OCI-LY7 (cell line): ENCODE data around the gene PCDHGA1. TPM values are rescaled to one million over a fixed set of nuclear protein-coding genes. Genes with fewer than 3 reads are reported as not detected.
"Not testable (repeated sequence)": the region's sequence is repeated elsewhere in the genome, so short reads cannot be mapped to it uniquely, and the experiment has no call there.

ENCODE experiments used
- BruUV-seq: library from RNA; stranded (reverse); fragments of 400-500 nt; replicated peaks from 2 replicates; lab custom pipeline; 2021; lab: Mats Ljungman, UMichigan
- CTCF ChIA-PET: fragments of 300-600 bp; sonication (Branson Sonifier 250); formaldehyde crosslinking; loops from one replicate; lab custom pipeline; 2022; ENCODE audit warnings: antibody characterized with exemption; ENCODE audit not compliant: unreplicated experiment; lab: Charles Lee
- POLR2A ChIA-PET: fragments of 300-600 bp; sonication (Branson Sonifier 250); formaldehyde crosslinking; loops from one replicate; lab custom pipeline; 2022; ENCODE audit warnings: antibody characterized with exemption; lab: Charles Lee
- DNase-seq: peaks from one replicate; pipeline ENCODE4 v3.0.0-alpha.2; 2015; ENCODE audit warnings: low spot score
- H2AFZ ChIP-seq: fragments of 200-600 bp; sonication (generic), shearing (Covaris generic); 2 replicates; pipeline ENCODE4 v1.6.1; 2014; ENCODE audit warnings: mild to moderate bottlenecking, antibody characterized with exemption, low read length, moderate library complexity
- H3K27ac ChIP-seq: fragments of 200-600 bp; sonication (generic); 2 replicates; pipeline ENCODE4 v1.5.1; 2014; ENCODE audit warnings: mixed run types, low read depth, mild to moderate bottlenecking, moderate library complexity, low read length, inconsistent platforms; ENCODE audit not compliant: poor library complexity, severe bottlenecking
- H3K36me3 ChIP-seq: fragments of 200-600 bp; sonication (generic); 2 replicates; pipeline ENCODE4 v1.6.1; 2014; ENCODE audit warnings: mild to moderate bottlenecking, antibody characterized with exemption, low read length, moderate library complexity, mixed read lengths; ENCODE audit not compliant: insufficient read depth
- H3K4me1 ChIP-seq: fragments of 200-600 bp; sonication (generic); 2 replicates; pipeline ENCODE4 v1.5.1; 2014; ENCODE audit warnings: mild to moderate bottlenecking, low read length; ENCODE audit not compliant: insufficient read depth, poor library complexity, severe bottlenecking
- H3K4me2 ChIP-seq: fragments of 200-600 bp; sonication (generic); 2 replicates; pipeline ENCODE4 v1.6.1; 2014; ENCODE audit warnings: mild to moderate bottlenecking, low read length
- H3K4me3 ChIP-seq: fragments of 200-600 bp; sonication (generic); 2 replicates; pipeline ENCODE4 v1.5.1; 2014; ENCODE audit warnings: mild to moderate bottlenecking, low read depth, low read length; ENCODE audit not compliant: poor library complexity, severe bottlenecking
- H3K79me2 ChIP-seq: fragments of 200-600 bp; sonication (generic); 2 replicates; pipeline ENCODE4 v1.6.1; 2016; ENCODE audit warnings: low read depth, mild to moderate bottlenecking, low read length, moderate library complexity, mixed read lengths; ENCODE audit not compliant: insufficient read depth
- H3K9me2 ChIP-seq: fragments of 200-600 bp; sonication (generic); 2 replicates; pipeline ENCODE4 v1.6.1; 2016; ENCODE audit warnings: mild to moderate bottlenecking, low read length, mixed read lengths; ENCODE audit not compliant: insufficient read depth
- H3K9me3 ChIP-seq: fragments of 200-600 bp; sonication (generic); 2 replicates; pipeline ENCODE4 v1.6.1; 2014; ENCODE audit warnings: mild to moderate bottlenecking, mixed run types, low read length, mixed read lengths
- H4K20me1 ChIP-seq: fragments of 200-600 bp; sonication (generic); 2 replicates; pipeline ENCODE4 v1.6.1; 2014; ENCODE audit warnings: mild to moderate bottlenecking, antibody characterized with exemption, low read length, moderate library complexity, mixed read lengths; ENCODE audit not compliant: insufficient read depth
- EZH2phosphoT487 ChIP-seq: fragments of 200-600 bp; sonication (generic); IDR thresholded peaks from 2 replicates; pipeline ENCODE4 v1.6.1; 2018; ENCODE audit warnings: low read depth, borderline replicate concordance, mild to moderate bottlenecking, mixed run types, antibody characterized with exemption, low read length, moderate library complexity, mixed read lengths
- intact Hi-C: fragments of 100-400 bp; cut with micrococcal nuclease; formaldehyde crosslinking; loops from one replicate; pipeline ENCODE4 v1.10.0; 2022; ENCODE audit not compliant: unreplicated experiment
- total RNA-seq, 2 experiments: library from RNA; depleted of rRNA in 1 of 2; stranded (reverse); fragments of >200 nt in 1 of 2; shearing (Covaris generic) in 1 of 2; gene quantifications; 2 replicates each; pipeline ENCODE4 v1.2.3, GENCODE V29; 2014 to 2022
- TF ChIP-seq, protein P1 (sequence below): fragments of 200-600 bp; sonication (generic); conservative IDR thresholded peaks from 2 replicates; pipeline ENCODE4 v1.5.1; 2014; ENCODE audit warnings: mild to moderate bottlenecking, antibody characterized with exemption, low read length, moderate library complexity, mixed read lengths

PCDHGA1 gene
- total RNA-seq, 2 experiments from 2014 or later, result 1.3 to 1.9 TPM

DNA sequence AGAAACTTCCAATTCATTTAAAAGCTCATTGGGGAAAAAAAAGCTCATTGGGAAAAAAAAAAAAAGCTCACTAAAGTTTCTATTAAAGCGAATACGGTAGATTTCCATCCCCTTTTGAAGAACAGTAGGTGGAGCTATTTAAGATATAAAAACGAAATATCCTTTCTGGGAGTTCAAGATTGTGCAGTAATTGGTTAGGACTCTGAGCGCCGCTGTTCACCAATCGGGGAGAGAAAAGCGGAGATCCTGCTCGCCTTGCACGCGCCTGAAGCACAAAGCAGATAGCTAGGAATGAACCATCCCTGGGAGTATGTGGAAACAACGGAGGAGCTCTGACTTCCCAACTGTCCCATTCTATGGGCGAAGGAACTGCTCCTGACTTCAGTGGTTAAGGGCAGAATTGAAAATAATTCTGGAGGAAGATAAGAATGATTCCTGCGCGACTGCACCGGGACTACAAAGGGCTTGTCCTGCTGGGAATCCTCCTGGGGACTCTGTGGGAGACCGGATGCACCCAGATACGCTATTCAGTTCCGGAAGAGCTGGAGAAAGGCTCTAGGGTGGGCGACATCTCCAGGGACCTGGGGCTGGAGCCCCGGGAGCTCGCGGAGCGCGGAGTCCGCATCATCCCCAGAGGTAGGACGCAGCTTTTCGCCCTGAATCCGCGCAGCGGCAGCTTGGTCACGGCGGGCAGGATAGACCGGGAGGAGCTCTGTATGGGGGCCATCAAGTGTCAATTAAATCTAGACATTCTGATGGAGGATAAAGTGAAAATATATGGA, 100.2 kb downstream of the PCDHGA1 start, which contains the start of gene PCDHGA12:
Gene PCDHGA12, plus strand, starts transcription at position 176 of the 782 bp plus-strand sequence. Its CDS starts 253 bp downstream, at position 429.
- H3K4me3 ChIP-seq, result no peak within 1 kb of the TSS
- no peak within 1 kb of the TSS for H3K27ac ChIP-seq
- CTCF ChIA-PET, result interaction anchor here (0.6 to 1.9 kb wide), 11 partner anchors 9 to 133 kb away, joined by 3 to 10 read pairs (median 3); partner anchors contain the start of gene PCDHGB7
- H3K9me2 ChIP-seq, result no peaks in the 10 kb centered on the region
- no peaks in the 10 kb centered on the region for H3K79me2 ChIP-seq
- intact Hi-C loops, result no loop called here
- no peaks in the 10 kb centered on the region for H3K4me1 ChIP-seq
- TF ChIP-seq EZH2phosphoT487, result no peak
- TF ChIP-seq, protein P1, sequence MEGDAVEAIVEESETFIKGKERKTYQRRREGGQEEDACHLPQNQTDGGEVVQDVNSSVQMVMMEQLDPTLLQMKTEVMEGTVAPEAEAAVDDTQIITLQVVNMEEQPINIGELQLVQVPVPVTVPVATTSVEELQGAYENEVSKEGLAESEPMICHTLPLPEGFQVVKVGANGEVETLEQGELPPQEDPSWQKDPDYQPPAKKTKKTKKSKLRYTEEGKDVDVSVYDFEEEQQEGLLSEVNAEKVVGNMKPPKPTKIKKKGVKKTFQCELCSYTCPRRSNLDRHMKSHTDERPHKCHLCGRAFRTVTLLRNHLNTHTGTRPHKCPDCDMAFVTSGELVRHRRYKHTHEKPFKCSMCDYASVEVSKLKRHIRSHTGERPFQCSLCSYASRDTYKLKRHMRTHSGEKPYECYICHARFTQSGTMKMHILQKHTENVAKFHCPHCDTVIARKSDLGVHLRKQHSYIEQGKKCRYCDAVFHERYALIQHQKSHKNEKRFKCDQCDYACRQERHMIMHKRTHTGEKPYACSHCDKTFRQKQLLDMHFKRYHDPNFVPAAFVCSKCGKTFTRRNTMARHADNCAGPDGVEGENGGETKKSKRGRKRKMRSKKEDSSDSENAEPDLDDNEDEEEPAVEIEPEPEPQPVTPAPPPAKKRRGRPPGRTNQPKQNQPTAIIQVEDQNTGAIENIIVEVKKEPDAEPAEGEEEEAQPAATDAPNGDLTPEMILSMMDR, result peak; percentile 85
- POLR2A ChIA-PET, result interaction anchor here (0.6 to 1.6 kb wide), 7 partner anchors 9 to 100 kb away, joined by 3 to 6 read pairs (median 3); partner anchors contain the start of gene PCDHGA11
- H2AFZ ChIP-seq, result no peak within 1 kb of the TSS
- no peaks in the 10 kb centered on the region for H3K9me3 ChIP-seq
- DNase-seq, result peak; percentile 76
- H4K20me1 ChIP-seq, result no peaks in the 10 kb centered on the region
- peak within 1 kb of the TSS; percentile 20; the same call in 1 of the 2 replicates for H3K4me2 ChIP-seq
- BruUV-seq, result no TSS peak
- no peaks in the 10 kb centered on the region for H3K36me3 ChIP-seq

DNA sequence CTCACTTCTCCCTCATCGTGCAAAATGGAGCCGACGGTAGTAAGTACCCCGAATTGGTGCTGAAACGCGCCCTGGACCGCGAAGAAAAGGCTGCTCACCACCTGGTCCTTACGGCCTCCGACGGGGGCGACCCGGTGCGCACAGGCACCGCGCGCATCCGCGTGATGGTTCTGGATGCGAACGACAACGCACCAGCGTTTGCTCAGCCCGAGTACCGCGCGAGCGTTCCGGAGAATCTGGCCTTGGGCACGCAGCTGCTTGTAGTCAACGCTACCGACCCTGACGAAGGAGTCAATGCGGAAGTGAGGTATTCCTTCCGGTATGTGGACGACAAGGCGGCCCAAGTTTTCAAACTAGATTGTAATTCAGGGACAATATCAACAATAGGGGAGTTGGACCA, 101.0 kb downstream of the PCDHGA1 start:
- no peak for TF ChIP-seq EZH2phosphoT487
- TF ChIP-seq, protein P1, result no peak
- Histone ChIP-seq H3K4me1 (no peaks in the 10 kb centered on the region), H4K20me1 (no peaks in the 10 kb centered on the region), H3K36me3 (no peaks in the 10 kb centered on the region), H3K4me3 (no peak overlapping the region), H3K9me2 (no peaks in the 10 kb centered on the region), H2AFZ (no peak overlapping the region), H3K79me2 (no peaks in the 10 kb centered on the region), H3K27ac (no peak overlapping the region), H3K9me3 (no peaks in the 10 kb centered on the region), H3K4me2 (no peak overlapping the region; the same call in 1 of the 2 replicates)
- intact Hi-C loops, result no loop called here
- ChIA-PET POLR2A (interaction anchor here (1.2 kb wide), 1 partner anchor 10 kb away, joined by 3 read pairs; the partner anchor contains the start of gene PCDHGA11), CTCF (interaction anchor here (0.6 to 1.9 kb wide), 3 partner anchors 40 to 82 kb away, joined by 3 to 10 read pairs (median 3); no protein-coding TSS in a partner anchor)
- BruUV-seq, result no TSS peak
- no peak for DNase-seq

DNA sequence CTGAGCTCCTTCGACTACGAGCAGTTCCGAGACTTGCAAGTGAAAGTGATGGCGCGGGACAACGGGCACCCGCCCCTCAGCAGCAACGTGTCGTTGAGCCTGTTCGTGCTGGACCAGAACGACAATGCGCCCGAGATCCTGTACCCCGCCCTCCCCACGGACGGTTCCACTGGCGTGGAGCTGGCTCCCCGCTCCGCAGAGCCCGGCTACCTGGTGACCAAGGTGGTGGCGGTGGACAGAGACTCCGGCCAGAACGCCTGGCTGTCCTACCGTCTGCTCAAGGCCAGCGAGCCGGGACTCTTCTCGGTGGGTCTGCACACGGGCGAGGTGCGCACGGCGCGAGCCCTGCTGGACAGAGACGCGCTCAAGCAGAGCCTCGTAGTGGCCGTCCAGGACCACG, 102.0 kb downstream of the PCDHGA1 start:
- H3K27ac ChIP-seq, H3K9me3 ChIP-seq, intact Hi-C loops, POLR2A ChIA-PET, DNase-seq, H3K4me2 ChIP-seq, H3K4me1 ChIP-seq, H3K9me2 ChIP-seq, BruUV-seq, CTCF ChIA-PET, H4K20me1 ChIP-seq, H2AFZ ChIP-seq, H3K79me2 ChIP-seq, H3K36me3 ChIP-seq, H3K4me3 ChIP-seq: not testable (repeated sequence)

DNA sequence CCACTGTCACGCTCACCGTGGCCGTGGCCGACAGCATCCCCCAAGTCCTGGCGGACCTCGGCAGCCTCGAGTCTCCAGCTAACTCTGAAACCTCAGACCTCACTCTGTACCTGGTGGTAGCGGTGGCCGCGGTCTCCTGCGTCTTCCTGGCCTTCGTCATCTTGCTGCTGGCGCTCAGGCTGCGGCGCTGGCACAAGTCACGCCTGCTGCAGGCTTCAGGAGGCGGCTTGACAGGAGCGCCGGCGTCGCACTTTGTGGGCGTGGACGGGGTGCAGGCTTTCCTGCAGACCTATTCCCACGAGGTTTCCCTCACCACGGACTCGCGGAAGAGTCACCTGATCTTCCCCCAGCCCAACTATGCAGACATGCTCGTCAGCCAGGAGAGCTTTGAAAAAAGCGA, 102.4 kb downstream of the PCDHGA1 start:
- H3K9me3 ChIP-seq, H3K79me2 ChIP-seq, H3K4me3 ChIP-seq, POLR2A ChIA-PET, H3K9me2 ChIP-seq, CTCF ChIA-PET, H3K36me3 ChIP-seq, DNase-seq, intact Hi-C loops, H3K4me2 ChIP-seq, BruUV-seq, H2AFZ ChIP-seq, H4K20me1 ChIP-seq, H3K4me1 ChIP-seq, H3K27ac ChIP-seq: not testable (repeated sequence)
